Measurements from ENCODE around the gene SORCS2. TPM values are rescaled to one million over a fixed set of nuclear protein-coding genes. Genes with fewer than 3 reads are reported as not detected.

The SORCS2 gene
- polyA plus RNA-seq, 1 donor from 2014 or later, result 1.0 TPM

GRCh38 chr4:7387925-7388324 is 195.6 kb downstream of the SORCS2 start:
- H3K27me3 ChIP-seq (ENCODE audit: insufficient read depth, low read depth, low read length), result no peaks in the 10 kb centered on the region
- H4K20me1 ChIP-seq (ENCODE audit: insufficient read depth), result no peaks in the 10 kb centered on the region
- no peak overlapping the region for H3K4me3 ChIP-seq (ENCODE audit: low read length)
- no peak overlapping the region for H3K27ac ChIP-seq (ENCODE audit: low read length)
- no peaks in the 10 kb centered on the region for H3K9me3 ChIP-seq (ENCODE audit: low read length)
- H3F3A ChIP-seq (ENCODE audit: insufficient read depth, low read length, poor library complexity, severe bottlenecking), result no peaks in the 10 kb centered on the region
- H3K79me2 ChIP-seq (replicated peaks; ENCODE audit: insufficient read depth, low read length), result no peaks in the 10 kb centered on the region
- no peak overlapping the region for H3K4me2 ChIP-seq (ENCODE audit: low read length)
- no peak for TF ChIP-seq SMC3 (conservative IDR thresholded peaks at IDR 0.05; ENCODE audit: poor library complexity)
- TF ChIP-seq EZH2 (IDR thresholded peaks at IDR 0.05; ENCODE audit: borderline replicate concordance, insufficient read depth, low read length, poor library complexity, severe bottlenecking), result no peak
- no peak for TF ChIP-seq EP300 (conservative IDR thresholded peaks at IDR 0.05; ENCODE audit: poor library complexity, severe bottlenecking)
- TF ChIP-seq TAF1 (IDR thresholded peaks at IDR 0.05; ENCODE audit: low read depth), result no peak
- H2AFZ ChIP-seq (ENCODE audit: low read depth, low read length), result no peak overlapping the region
- H3K9ac ChIP-seq (ENCODE audit: low read length), result no peak overlapping the region
- no peaks in the 10 kb centered on the region for H3K36me3 ChIP-seq (ENCODE audit: insufficient read depth, low read length)
- no peaks in the 10 kb centered on the region for H3K9me2 ChIP-seq (ENCODE audit: insufficient read depth, low read length)

- Histone ChIP-seq H3K9ac (ENCODE audit: low read length) (no peak overlapping the region), H3K36me3 (ENCODE audit: insufficient read depth, low read length) (no peaks in the 10 kb centered on the region), H4K20me1 (ENCODE audit: insufficient read depth) (no peaks in the 10 kb centered on the region), H3F3A (ENCODE audit: insufficient read depth, low read length, poor library complexity, severe bottlenecking) (no peaks in the 10 kb centered on the region), H3K27me3 (ENCODE audit: insufficient read depth, low read depth, low read length) (no peaks in the 10 kb centered on the region), H3K4me2 (ENCODE audit: low read length) (no peak overlapping the region), H3K4me3 (ENCODE audit: low read length) (no peak overlapping the region), H3K79me2 (replicated peaks; ENCODE audit: insufficient read depth, low read length) (no peaks in the 10 kb centered on the region), H3K9me2 (ENCODE audit: insufficient read depth, low read length) (no peaks in the 10 kb centered on the region), H3K27ac (ENCODE audit: low read length) (no peak overlapping the region), H2AFZ (ENCODE audit: low read depth, low read length) (no peak overlapping the region), H3K9me3 (ENCODE audit: low read length) (no peaks in the 10 kb centered on the region)
- TF ChIP-seq EZH2 (IDR thresholded peaks at IDR 0.05; ENCODE audit: borderline replicate concordance, insufficient read depth, low read length, poor library complexity, severe bottlenecking), result no peak
- no peak for TF ChIP-seq EP300 (conservative IDR thresholded peaks at IDR 0.05; ENCODE audit: poor library complexity, severe bottlenecking)
- no peak for TF ChIP-seq CTCF (IDR thresholded peaks at IDR 0.05; ENCODE audit: poor library complexity, severe bottlenecking)
- no peak for TF ChIP-seq POLR2AphosphoS5 (IDR thresholded peaks at IDR 0.05)
- no peak for TF ChIP-seq TAF1 (IDR thresholded peaks at IDR 0.05; ENCODE audit: low read depth)
- TF ChIP-seq SMC3 (conservative IDR thresholded peaks at IDR 0.05; ENCODE audit: poor library complexity), result no peak
- no peak for TF ChIP-seq MXI1 (conservative IDR thresholded peaks at IDR 0.05; ENCODE audit: poor library complexity, severe bottlenecking)
- no peak for TF ChIP-seq RAD21 (conservative IDR thresholded peaks at IDR 0.05)
- no peak for TF ChIP-seq REST (IDR thresholded peaks at IDR 0.05; ENCODE audit: borderline replicate concordance)
Observed at GRCh38 chr4:7388627-7389026, 196.3 kb downstream of the SORCS2 start.

Measured in neural cell (in vitro differentiated cells).